ENCODE measurements around the gene NCAPD3. TPM values are rescaled to one million over a fixed set of nuclear protein-coding genes. Genes with fewer than 3 reads are reported as not detected.

Gene NCAPD3
- polyA plus RNA-seq, 3 donors, result 4.0 to 15.2 (median 6.0) TPM

DNA sequence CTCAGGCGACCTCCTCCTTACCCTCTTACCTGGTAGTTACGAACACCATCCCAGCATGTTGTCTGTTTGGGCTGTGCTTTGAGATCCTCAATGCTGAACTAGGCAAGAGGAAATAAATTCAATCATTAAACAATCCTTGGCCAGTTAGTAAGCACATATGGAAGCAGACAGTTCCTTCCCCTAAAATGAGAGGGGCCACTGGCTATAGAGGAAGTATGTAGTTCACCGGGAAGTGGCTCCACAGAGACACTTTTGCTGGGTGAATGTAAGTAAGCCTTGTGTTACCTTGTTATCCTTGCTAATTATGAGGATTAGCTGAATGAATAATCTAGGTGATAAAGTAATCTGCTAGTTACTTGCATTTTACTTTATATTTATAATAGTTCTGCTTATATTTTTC lies 26.5 kb upstream of the NCAPD3 start:
- Mint-ChIP-seq H3K27me3 (ENCODE audit: low read depth in 3 of 3) (peaks cover 0 to 3% (median 0%) of the 10 kb centered on the region in 3 donors), H3K27ac (no peak overlapping the region), H3K36me3 (peaks cover 45 to 47% of the 10 kb centered on the region in 2 donors), H3K4me1 (peaks cover 28% of the 10 kb centered on the region), H3K9me3 (no peaks in the 10 kb centered on the region), H3K4me3 (no peak overlapping the region)
- Histone ChIP-seq H3K4me2 (replicated peaks; ENCODE audit: extremely low read depth, low read length, poor library complexity, severe bottlenecking) (no peak overlapping the region), H3K9ac (ENCODE audit: insufficient read depth, low read length, poor library complexity, severe bottlenecking) (no peak overlapping the region), H4K20me1 (ENCODE audit: insufficient read depth, low read length) (no peaks in the 10 kb centered on the region), H3K9me3 (replicated peaks in 1 of 2; ENCODE audit: control insufficient read depth in 1 of 2, insufficient read depth in 1 of 2, low read length in 2 of 2) (no peaks in the 10 kb centered on the region), H2AFZ (ENCODE audit: insufficient read depth, low read depth, low read length, poor library complexity, severe bottlenecking) (no peak overlapping the region), H3K4me3 (replicated peaks in 1 of 3; ENCODE audit: low read depth in 2 of 3, low read length in 3 of 3) (no peak overlapping the region), H3K36me3 (replicated peaks in 1 of 2; ENCODE audit: control insufficient read depth in 1 of 2, insufficient read depth in 2 of 2, low read length in 2 of 2) (peaks cover 40 to 53% of the 10 kb centered on the region in 2 donors), H3K27me3 (ENCODE audit: control insufficient read depth in 2 of 2, insufficient read depth in 2 of 2, low read length in 2 of 2) (no peaks in the 10 kb centered on the region), H3K79me2 (ENCODE audit: insufficient read depth, low read length) (peaks cover 14% of the 10 kb centered on the region), H3K27ac (ENCODE audit: low read depth in 1 of 2, low read length in 2 of 2) (no peak overlapping the region), H3K4me1 (ENCODE audit: control insufficient read depth in 1 of 2, insufficient read depth in 2 of 2, low read length in 2 of 2) (peaks cover 30 to 36% of the 10 kb centered on the region in 2 donors)
- peak in 1 of 3 donors; percentile 29 for DNase-seq
- intact Hi-C loops (cut with micrococcal nuclease), result loop anchor here in 1 of 2 donors (5.0 kb wide), 1 partner anchor 33 kb away; no protein-coding TSS in a partner anchor
- WGBS (ENCODE audit: insufficient coverage), result no CpG with 5 or more reads among the region's 3 CpGs
- no peak for TF ChIP-seq CTCF (IDR thresholded peaks at IDR 0.05)

DNA sequence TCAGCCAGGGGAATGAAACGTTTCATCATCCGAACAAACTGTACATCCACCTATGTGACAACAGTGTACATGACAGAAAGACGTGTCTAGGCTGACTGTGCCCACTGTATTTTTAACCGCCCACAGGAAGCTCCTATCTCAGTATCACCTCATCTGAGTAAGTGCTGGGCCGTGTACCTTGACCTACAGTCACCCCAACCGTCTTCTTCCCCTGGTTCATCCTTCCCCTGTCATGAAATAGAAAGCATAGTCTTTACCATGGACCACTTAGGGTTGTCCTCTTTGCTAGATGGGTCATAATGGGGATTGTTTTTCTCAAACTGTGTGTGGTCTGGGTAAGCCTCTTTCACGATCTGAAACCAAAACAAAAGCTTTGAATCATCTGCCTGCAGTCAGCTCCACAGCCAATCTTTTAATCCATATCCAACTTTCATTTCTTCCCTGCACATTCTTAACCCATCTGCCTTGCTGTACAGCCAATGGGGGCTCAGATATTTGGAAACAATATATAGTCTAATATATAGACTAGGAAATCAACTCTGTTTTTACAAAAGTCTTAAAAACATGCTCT lies 25.2 kb upstream of the NCAPD3 start:
- H3K4me1 Mint-ChIP-seq, result peaks cover 16% of the 10 kb centered on the region
- 94% methylated on average over 5 of the region's 7 CpGs for WGBS (ENCODE audit: insufficient coverage)
- H3K9me3 ChIP-seq (replicated peaks in 1 of 2; ENCODE audit: control insufficient read depth in 1 of 2, insufficient read depth in 1 of 2, low read length in 2 of 2), result no peaks in the 10 kb centered on the region
- no peak overlapping the region for H3K4me3 Mint-ChIP-seq
- peak overlapping the region in 1 of 7 donors; percentile 21 for H3K27ac Mint-ChIP-seq
- no peaks in the 10 kb centered on the region for H3K9me3 Mint-ChIP-seq
- H3K4me3 ChIP-seq (replicated peaks in 1 of 3; ENCODE audit: low read depth in 2 of 3, low read length in 3 of 3), result no peak overlapping the region
- H2AFZ ChIP-seq (ENCODE audit: insufficient read depth, low read depth, low read length, poor library complexity, severe bottlenecking), result no peak overlapping the region
- no peak overlapping the region for H3K4me2 ChIP-seq (replicated peaks; ENCODE audit: extremely low read depth, low read length, poor library complexity, severe bottlenecking)
- no peak for TF ChIP-seq CTCF (IDR thresholded peaks at IDR 0.05)
- intact Hi-C loops (cut with micrococcal nuclease), result no loop called here
- H3K36me3 ChIP-seq (replicated peaks in 1 of 2; ENCODE audit: control insufficient read depth in 1 of 2, insufficient read depth in 2 of 2, low read length in 2 of 2), result peaks cover 52 to 65% of the 10 kb centered on the region in 2 donors
- peaks cover 20 to 23% of the 10 kb centered on the region in 2 donors for H3K4me1 ChIP-seq (ENCODE audit: control insufficient read depth in 1 of 2, insufficient read depth in 2 of 2, low read length in 2 of 2)
- DNase-seq, result no peak
- H3K79me2 ChIP-seq (ENCODE audit: insufficient read depth, low read length), result peaks cover 12% of the 10 kb centered on the region
- no peak overlapping the region for H3K9ac ChIP-seq (ENCODE audit: insufficient read depth, low read length, poor library complexity, severe bottlenecking)
- no peak overlapping the region for H3K27ac ChIP-seq (ENCODE audit: low read depth in 1 of 2, low read length in 2 of 2)
- H4K20me1 ChIP-seq (ENCODE audit: insufficient read depth, low read length), result no peaks in the 10 kb centered on the region
- peaks cover 57 to 58% of the 10 kb centered on the region in 2 donors for H3K36me3 Mint-ChIP-seq
- H3K27me3 Mint-ChIP-seq (ENCODE audit: low read depth in 3 of 3), result peaks cover 0 to 3% (median 0%) of the 10 kb centered on the region in 3 donors
- no peaks in the 10 kb centered on the region for H3K27me3 ChIP-seq (ENCODE audit: control insufficient read depth in 2 of 2, insufficient read depth in 2 of 2, low read length in 2 of 2)

All from CD14-positive monocyte (primary cell).